ENCODE results near the gene WDTC1.

Gene WDTC1

GRCh38 chr1:27356619-27357280, 122.3 kb downstream of the WDTC1 start:
- Histone ChIP-seq H3K9me3 (ENCODE audit: control insufficient read depth, insufficient read depth, low read length) (no peaks in the 10 kb centered on the region), H3K27me3 (ENCODE audit: control insufficient read depth, insufficient read depth, low read length) (peaks cover 41% of the 10 kb centered on the region), H3K4me1 (ENCODE audit: control insufficient read depth, insufficient read depth, low read length) (peaks cover 9% of the 10 kb centered on the region), H3K36me3 (ENCODE audit: control insufficient read depth, insufficient read depth, low read length) (0 out of 2 replicates have a peak, but pooled peaks cover 5% of the 10 kb centered on the region), H3K4me3 (ENCODE audit: low read depth, low read length) (no peak overlapping the region), H3K27ac (ENCODE audit: low read depth, low read length) (no peak overlapping the region), H3K9ac (ENCODE audit: low read depth, low read length) (no peak overlapping the region)

GRCh38 chr1:27357281-27358037, 123.0 kb downstream of the WDTC1 start:
- H3K27ac ChIP-seq (ENCODE audit: low read depth, low read length) = no peak overlapping the region
- no peak overlapping the region for H3K4me3 ChIP-seq (ENCODE audit: low read depth, low read length)
- peaks cover 47% of the 10 kb centered on the region for H3K27me3 ChIP-seq (ENCODE audit: control insufficient read depth, insufficient read depth, low read length)
- 0 out of 2 replicates have a peak, but pooled peaks cover 5% of the 10 kb centered on the region for H3K36me3 ChIP-seq (ENCODE audit: control insufficient read depth, insufficient read depth, low read length)
- no peaks in the 10 kb centered on the region for H3K9me3 ChIP-seq (ENCODE audit: control insufficient read depth, insufficient read depth, low read length)
- H3K9ac ChIP-seq (ENCODE audit: low read depth, low read length) = no peak overlapping the region
- H3K4me1 ChIP-seq (ENCODE audit: control insufficient read depth, insufficient read depth, low read length) = peaks cover 8% of the 10 kb centered on the region
